ENCODE data around the gene G3BP2. TPM values are rescaled to one million over a fixed set of nuclear protein-coding genes. Genes with fewer than 3 reads are reported as not detected.

Gene G3BP2
- polyA plus RNA-seq (2011; rRNA removed) (148 and 179 TPM in 2 replicates), polyA plus RNA-seq (2017; fragmentation: RNase III; extraction: RNeasy Plus Mini Kit Qiagen cat#74134 plus additional on column Dnase treatment) (142 to 159 TPM (median 158 TPM) in 3 replicates), polyA minus RNA-seq (2011; rRNA and poly(A)+ RNA removed) (59.4 and 64.1 TPM in 2 replicates)
- 28.9 and 32.7 TPM in 2 replicates for polyA plus RNA-seq (2012; cell fraction: cytosol; rRNA removed)
- 19.4 and 35.2 TPM in 2 replicates for polyA plus RNA-seq (2012; cell fraction: nucleus; rRNA removed)

DNA sequence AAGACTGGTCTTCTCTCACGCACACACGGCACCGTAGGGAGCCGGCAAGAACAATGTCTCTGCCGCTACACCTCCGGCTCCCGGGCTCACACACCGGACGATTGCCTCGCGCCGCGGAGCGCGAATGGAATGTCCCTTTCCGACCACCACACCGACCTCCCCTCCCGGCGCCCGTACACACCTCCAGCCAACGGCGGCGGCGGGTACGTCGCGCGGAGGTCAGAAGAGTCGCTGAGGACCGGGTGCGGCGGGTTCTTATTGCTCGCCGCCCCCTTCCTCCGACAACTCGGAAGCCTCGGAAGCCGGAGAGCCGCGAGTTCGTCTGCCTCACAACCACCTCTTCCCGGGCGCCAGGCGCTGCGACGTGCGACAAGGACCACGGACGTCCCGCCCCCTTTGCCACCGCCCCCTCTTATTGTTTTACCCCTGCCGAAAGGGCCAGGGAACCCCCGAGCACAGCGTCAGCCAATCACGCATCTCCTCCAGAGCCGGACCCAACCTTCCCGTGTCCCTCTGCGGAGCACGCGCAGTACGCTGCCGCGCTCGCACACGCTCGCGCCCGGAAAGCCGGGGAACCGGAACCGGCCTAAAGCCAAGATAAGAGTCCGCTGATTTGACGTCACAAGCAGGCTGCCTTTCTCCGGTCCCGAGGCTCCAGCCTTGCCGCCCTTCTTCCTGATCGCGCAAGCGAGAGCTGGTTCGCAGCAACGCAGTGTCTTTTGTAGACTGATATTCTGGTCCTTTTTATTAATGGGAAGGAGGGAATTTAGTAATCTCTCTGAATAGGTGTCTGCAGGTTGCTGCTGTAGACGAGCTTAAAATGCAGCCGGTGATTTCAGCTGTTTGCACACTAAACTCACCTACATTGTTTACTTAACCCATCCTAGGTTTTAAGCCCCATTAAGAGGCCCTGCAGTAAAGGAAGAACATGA is at the start of gene G3BP2:
Gene G3BP2 (minus strand): TSS at position 385 of the 932 bp plus-strand sequence. CDS start 11,386 bp downstream, outside the sequence.
- H3K4me1 ChIP-seq = peaks cover 27% of the 10 kb centered on the region
- TF ChIP-seq PHF8 (IDR thresholded peaks at IDR 0.05; ENCODE audit: borderline replicate concordance, low read depth) (peak; percentile 69; the same call in 1 of the 2 replicates), FOSB (CRISPR knock-in tag; IDR thresholded peaks at IDR 0.05) (0 out of 2 replicates have a peak, but pooled peaks have one; percentile 39), JUN (IDR thresholded peaks at IDR 0.05) (peak in 1 of 2 experiments; percentile 64; a peak in 2 of 5 replicates), NFE2L2 (conservative IDR thresholded peaks at IDR 0.05; ENCODE audit: low read length) (no peak), ESRRA (IDR thresholded peaks at IDR 0.05; ENCODE audit: borderline replicate concordance, low read length) (no peak), CBX2 (IDR thresholded peaks at IDR 0.05; ENCODE audit: borderline replicate concordance, low read depth) (no peak), E2F6 (IDR thresholded peaks at IDR 0.05; ENCODE audit: borderline replicate concordance, low read depth) (peak; percentile 83), POLR2A (IDR thresholded peaks at IDR 0.05; ENCODE audit: low read length) (peak; percentile 59), HOXB13 (CRISPR knock-in tag; IDR thresholded peaks at IDR 0.05; ENCODE audit: low read depth) (no peak), ZFP36 (IDR thresholded peaks at IDR 0.05; ENCODE audit: borderline replicate concordance, partially characterized antibody) (peak; percentile 11), GATA3 (IDR thresholded peaks at IDR 0.05; ENCODE audit: borderline replicate concordance) (0 out of 2 replicates have a peak, but pooled peaks have one; percentile 19), HDAC2 (IDR thresholded peaks at IDR 0.05) (no peak)
- TF ChIP-seq, protein P1, sequence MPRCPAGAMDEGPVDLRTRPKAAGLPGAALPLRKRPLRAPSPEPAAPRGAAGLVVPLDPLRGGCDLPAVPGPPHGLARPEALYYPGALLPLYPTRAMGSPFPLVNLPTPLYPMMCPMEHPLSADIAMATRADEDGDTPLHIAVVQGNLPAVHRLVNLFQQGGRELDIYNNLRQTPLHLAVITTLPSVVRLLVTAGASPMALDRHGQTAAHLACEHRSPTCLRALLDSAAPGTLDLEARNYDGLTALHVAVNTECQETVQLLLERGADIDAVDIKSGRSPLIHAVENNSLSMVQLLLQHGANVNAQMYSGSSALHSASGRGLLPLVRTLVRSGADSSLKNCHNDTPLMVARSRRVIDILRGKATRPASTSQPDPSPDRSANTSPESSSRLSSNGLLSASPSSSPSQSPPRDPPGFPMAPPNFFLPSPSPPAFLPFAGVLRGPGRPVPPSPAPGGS (IDR thresholded peaks at IDR 0.05) = peak; percentile 30; the same call in 2 of the 3 replicates
- TF ChIP-seq, protein P2, sequence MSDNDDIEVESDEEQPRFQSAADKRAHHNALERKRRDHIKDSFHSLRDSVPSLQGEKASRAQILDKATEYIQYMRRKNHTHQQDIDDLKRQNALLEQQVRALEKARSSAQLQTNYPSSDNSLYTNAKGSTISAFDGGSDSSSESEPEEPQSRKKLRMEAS (IDR thresholded peaks at IDR 0.05) = peak; percentile 67
- DNase-seq (ENCODE audit: low read depth in 1 of 2, low spot score in 1 of 2) (peak; percentile 86 to 96), FAIRE-seq (no peak), ATAC-seq (peak; percentile 97 to 98)
- H3K4me3 ChIP-seq = peak within 1 kb of the TSS; percentile 97
- POLR2A ChIA-PET = interaction anchor here (0.6 to 2.7 kb wide), 4 partner anchors 43 to 161 kb away, joined by 3 to 31 read pairs (median 4); partner anchors contain the start of genes CDKL2 and USO1
- CTCF ChIA-PET = interaction anchor here (0.7 to 2.4 kb wide), 3 partner anchors 13 to 51 kb away, joined by 3 to 7 read pairs (median 3); partner anchors contain the start of gene USO1
- 1% methylated on average over 34 of the region's 83 CpGs for WGBS (ENCODE audit: missing lambda C conversion rate)
- peak within 1 kb of the TSS; percentile 90 for H3K4me2 ChIP-seq
- peak within 1 kb of the TSS; percentile 93 to 97 for H3K27ac ChIP-seq
- H3K9me3 ChIP-seq = no peaks in the 10 kb centered on the region

- CTCF ChIA-PET = interaction anchor here (2.1 to 2.6 kb wide), 2 partner anchors 13 to 39 kb away, joined by 12 to 16 read pairs; no protein-coding TSS in a partner anchor
- Histone ChIP-seq H3K4me1 (peaks cover 29% of the 10 kb centered on the region; the same call in 2 of the 3 replicates), H3K27ac (peak overlapping the region in 1 of 2 experiments; percentile 49; a peak in 2 of 6 replicates), H3K4me2 (peak overlapping the region; percentile 97), H3K4me3 (peak overlapping the region; percentile 53; the same call in 2 of the 3 replicates), H3K9me3 (no peaks in the 10 kb centered on the region)
- WGBS (ENCODE audit: missing lambda C conversion rate) = 59% methylated on average over 3 of the region's 3 CpGs
- no peak for FAIRE-seq
- no peak for DNase-seq (ENCODE audit: low read depth in 1 of 2, low spot score in 1 of 2)
- TF ChIP-seq RAD21 (conservative IDR thresholded peaks at IDR 0.05 in 1 of 2, IDR thresholded peaks at IDR 0.05 in 1 of 2) (no peak), ESRRA (IDR thresholded peaks at IDR 0.05; ENCODE audit: borderline replicate concordance, low read length) (no peak), ZFP36 (IDR thresholded peaks at IDR 0.05; ENCODE audit: borderline replicate concordance, partially characterized antibody) (no peak), RARB (CRISPR knock-in tag; IDR thresholded peaks at IDR 0.05) (no peak), RCOR1 (IDR thresholded peaks at IDR 0.05; ENCODE audit: low read depth, low read length) (no peak), SREBF2 (IDR thresholded peaks at IDR 0.05) (no peak)
- TF ChIP-seq, protein P3, sequence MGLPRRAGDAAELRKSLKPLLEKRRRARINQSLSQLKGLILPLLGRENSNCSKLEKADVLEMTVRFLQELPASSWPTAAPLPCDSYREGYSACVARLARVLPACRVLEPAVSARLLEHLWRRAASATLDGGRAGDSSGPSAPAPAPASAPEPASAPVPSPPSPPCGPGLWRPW (IDR thresholded peaks at IDR 0.05) = no peak
- TF ChIP-seq, protein P4, sequence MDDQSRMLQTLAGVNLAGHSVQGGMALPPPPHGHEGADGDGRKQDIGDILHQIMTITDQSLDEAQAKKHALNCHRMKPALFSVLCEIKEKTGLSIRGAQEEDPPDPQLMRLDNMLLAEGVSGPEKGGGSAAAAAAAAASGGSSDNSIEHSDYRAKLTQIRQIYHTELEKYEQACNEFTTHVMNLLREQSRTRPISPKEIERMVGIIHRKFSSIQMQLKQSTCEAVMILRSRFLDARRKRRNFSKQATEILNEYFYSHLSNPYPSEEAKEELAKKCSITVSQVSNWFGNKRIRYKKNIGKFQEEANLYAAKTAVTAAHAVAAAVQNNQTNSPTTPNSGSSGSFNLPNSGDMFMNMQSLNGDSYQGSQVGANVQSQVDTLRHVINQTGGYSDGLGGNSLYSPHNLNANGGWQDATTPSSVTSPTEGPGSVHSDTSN (IDR thresholded peaks at IDR 0.05) = no peak
- POLR2A ChIA-PET = interaction anchor here (2.5 kb wide), 1 partner anchor 49 kb away, joined by 31 read pairs; the partner anchor contains the start of gene G3BP2
- no peak for ATAC-seq
These were observed 49.2 kb upstream of the G3BP2 start for GRCh38 chr4:75722417-75722816.

Data from A549 (cell line).